ENCODE data around the gene MED13L.
A peak's percentile ranks its signal among the peaks of the same experiment; 100 is the strongest.

MED13L gene

GRCh38 chr12:115993737-115994136 is 283.8 kb downstream of the MED13L start:
- no peak overlapping the region for H3K4me3 ChIP-seq (replicated peaks; ENCODE audit: low read depth, low read length)
- no peak for DNase-seq (ENCODE audit: low read depth)
- no peak for TF ChIP-seq CTCF (IDR thresholded peaks at IDR 0.05; ENCODE audit: low read length, missing control alignments)

DNA sequence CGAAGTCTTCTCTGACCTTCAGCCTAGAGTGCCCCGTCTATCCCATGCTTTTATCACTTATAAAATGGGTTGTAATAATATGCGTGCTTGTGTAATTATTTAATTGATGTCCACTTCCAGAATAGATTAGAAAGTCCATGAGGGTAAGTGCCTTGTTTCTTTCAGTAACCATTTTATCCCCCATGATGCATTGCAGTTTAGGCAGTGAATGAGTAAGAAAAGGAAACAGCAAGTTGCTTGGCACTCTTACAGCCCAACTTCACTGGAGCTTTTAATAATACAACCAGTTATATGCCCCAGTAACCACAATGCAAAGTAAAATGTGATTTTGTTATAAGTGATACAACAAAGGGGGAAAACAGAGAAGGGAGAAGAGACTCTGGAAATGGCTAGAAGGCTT is 287.3 kb downstream of the MED13L start:
- TF ChIP-seq CTCF (IDR thresholded peaks at IDR 0.05; ENCODE audit: low read length, missing control alignments): no peak
- DNase-seq (ENCODE audit: low read depth): no peak
- no peak overlapping the region for H3K4me3 ChIP-seq (replicated peaks; ENCODE audit: low read depth, low read length)

DNA sequence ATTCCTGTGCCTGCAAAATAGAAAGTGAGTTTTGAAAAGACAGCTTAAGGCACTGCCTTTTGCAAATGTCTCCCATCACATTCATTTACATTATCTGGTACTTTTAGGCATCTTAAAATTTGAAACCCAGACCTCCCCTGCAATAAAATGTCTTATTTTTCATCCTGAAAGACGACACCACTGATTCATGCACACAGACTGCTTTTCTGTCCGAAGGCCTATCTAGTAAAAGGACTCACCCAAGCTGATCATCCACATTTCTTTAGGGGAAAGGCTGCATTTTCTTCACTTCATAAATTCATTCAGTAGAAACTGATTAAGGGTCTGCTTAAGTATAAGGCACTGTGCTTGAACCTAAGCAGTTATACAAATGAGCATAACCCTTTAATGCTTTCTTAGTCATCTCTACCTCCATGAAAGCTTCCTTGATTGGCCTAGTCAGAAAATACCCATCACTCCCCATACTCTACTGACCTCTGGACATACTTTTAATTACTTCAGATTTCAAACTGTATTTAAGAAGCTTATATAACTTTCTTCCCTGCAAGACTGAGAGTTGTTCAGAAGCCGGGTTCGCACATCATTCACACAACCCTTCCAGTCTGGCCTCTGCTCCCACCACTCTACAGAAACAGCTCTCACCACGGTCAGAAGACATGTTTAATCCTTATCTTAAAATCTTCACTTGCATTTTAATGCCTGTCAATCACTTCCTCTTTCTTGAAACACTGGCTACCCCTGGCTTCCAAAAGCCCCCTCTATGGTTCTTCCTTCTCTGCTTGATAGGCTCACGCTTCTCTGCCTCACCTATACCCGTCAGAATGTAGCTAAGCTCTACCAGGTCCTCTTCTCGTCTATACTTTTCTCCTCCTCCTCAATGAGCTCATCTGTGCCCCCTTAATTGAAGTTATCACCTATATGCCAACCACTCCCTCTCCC is 288.6 kb downstream of the MED13L start:
- DNase-seq (ENCODE audit: low read depth): no peak
- TF ChIP-seq CTCF (IDR thresholded peaks at IDR 0.05; ENCODE audit: low read length, missing control alignments): no peak
- no peak overlapping the region for H3K4me3 ChIP-seq (replicated peaks; ENCODE audit: low read depth, low read length)

- no peak for TF ChIP-seq CTCF (IDR thresholded peaks at IDR 0.05; ENCODE audit: low read length, missing control alignments)
- no peak for DNase-seq (ENCODE audit: low read depth)
- H3K4me3 ChIP-seq (replicated peaks; ENCODE audit: low read depth, low read length): no peak overlapping the region
Measured at GRCh38 chr12:115988212-115988611, 289.3 kb downstream of the MED13L start.

DNA sequence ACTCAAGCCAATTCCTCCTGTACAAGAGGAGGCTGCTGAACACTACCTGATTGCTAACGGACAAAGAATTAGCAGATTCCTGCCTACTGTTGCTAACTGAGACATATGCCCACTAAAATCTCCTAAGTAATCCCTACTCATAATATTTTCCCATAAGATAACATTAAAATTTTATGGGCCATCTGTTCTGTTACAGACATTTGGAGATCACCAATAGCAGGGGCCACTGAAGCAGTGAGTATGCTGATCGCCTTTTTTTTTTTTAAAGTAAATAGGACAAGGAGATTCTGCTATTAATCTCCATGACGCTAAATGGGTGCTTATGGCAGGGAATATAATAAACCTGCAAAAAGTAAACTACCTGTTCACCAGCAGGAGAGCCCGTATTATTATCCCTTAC is 292.9 kb downstream of the MED13L start:
- no peak overlapping the region for H3K4me3 ChIP-seq (replicated peaks; ENCODE audit: low read depth, low read length)
- DNase-seq (ENCODE audit: low read depth): no peak
- no peak for TF ChIP-seq CTCF (IDR thresholded peaks at IDR 0.05; ENCODE audit: low read length, missing control alignments)

- TF ChIP-seq CTCF (IDR thresholded peaks at IDR 0.05; ENCODE audit: low read length, missing control alignments): peak; percentile 34
- no peak for DNase-seq (ENCODE audit: low read depth)
- no peak overlapping the region for H3K4me3 ChIP-seq (replicated peaks; ENCODE audit: low read depth, low read length)
Measured at GRCh38 chr12:115983226-115983798, 294.2 kb downstream of the MED13L start.
